ENCODE data around the gene OPRL1.
"Not testable (repeated sequence)": the region's sequence is repeated elsewhere in the genome, so short reads cannot be mapped to it uniquely, and the experiment has no call there.

The OPRL1 gene

DNA sequence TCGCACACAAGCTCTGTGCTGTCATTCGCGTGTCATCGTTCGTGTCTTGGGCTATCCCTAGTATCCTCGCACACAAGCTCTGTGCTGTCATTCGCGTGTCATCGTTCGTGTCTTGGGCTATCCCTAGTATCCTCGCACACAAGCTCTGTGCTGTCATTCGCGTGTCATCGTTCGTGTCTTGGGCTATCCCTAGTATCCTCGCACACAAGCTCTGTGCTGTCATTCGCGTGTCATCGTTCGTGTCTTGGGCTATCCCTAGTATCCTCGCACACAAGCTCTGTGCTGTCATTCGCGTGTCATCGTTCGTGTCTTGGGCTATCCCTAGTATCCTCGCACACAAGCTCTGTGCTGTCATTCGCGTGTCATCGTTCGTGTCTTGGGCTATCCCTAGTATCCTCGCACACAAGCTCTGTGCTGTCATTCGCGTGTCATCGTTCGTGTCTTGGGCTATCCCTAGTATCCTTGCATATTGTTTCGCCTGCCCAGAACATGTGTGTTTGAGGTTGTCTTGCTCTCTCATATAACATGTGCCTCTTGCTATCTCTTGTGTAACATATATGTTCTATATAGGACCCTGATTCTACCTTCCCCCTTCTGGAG lies 7.4 kb downstream of the OPRL1 start:
- DNase-seq (ENCODE audit: low read depth): not testable (repeated sequence)

DNA sequence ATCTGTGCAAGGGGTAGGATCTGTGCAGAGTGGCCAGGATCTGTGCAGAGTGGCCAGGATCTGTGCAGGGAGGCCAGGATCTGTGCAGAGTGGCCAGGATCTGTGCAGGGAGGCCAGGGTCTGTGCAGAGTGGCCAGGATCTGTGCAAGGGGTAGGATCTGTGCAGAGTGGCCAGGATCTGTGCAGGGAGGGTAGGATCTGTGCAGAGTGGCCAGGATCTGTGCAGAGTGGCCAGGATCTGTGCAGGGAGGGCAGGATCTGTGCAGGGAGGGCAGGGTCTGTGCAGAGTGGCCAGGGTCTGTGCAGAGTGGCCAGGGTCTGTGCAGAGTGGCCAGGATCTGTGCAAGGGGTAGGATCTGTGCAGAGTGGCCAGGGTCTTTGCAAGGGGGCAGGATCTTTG lies 8.7 kb downstream of the OPRL1 start:
- not testable (repeated sequence) for DNase-seq (ENCODE audit: low read depth)

DNA sequence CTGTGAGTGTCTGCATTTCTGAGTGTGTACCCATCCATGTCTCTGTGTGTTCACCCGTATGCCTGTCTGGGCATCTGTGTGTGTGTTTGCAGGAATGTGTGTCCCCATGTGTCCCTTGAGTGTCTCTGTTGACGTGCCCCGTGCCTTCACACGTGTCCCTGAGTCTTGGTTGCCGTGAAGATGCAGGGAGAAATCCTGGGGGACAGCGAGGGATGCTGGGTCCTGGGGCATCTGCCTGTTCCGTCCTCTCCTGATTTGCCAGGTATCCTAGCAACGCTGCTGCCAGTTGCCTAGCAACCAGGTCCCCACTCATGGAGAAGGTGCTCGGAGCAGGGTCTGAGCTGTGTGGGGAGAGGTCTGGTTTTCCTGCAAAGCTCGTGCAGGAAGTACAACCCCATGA lies 10.3 kb downstream of the OPRL1 start:
- DNase-seq (ENCODE audit: low read depth): no peak

DNA sequence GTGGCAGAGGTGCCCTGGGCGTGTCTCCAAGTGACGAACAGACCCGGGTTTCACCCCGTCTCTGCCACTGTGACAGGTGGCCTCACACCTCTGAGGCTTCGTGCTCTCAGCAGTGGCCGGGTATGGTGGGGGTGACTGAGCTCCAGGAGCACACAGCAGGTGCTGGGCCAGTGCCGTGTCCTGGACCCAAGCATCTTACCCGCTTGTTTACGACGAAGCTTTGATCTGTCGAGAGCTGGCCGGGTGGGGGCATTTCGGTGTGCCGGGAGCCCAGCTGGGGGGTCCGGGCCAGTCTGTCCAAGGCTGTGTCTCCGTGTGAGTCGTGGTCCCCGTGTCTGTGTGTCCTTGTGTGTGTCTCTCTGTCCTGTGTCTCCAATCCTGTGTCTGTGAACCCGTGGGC lies 11.5 kb downstream of the OPRL1 start:
- no peak for DNase-seq (ENCODE audit: low read depth)

DNA sequence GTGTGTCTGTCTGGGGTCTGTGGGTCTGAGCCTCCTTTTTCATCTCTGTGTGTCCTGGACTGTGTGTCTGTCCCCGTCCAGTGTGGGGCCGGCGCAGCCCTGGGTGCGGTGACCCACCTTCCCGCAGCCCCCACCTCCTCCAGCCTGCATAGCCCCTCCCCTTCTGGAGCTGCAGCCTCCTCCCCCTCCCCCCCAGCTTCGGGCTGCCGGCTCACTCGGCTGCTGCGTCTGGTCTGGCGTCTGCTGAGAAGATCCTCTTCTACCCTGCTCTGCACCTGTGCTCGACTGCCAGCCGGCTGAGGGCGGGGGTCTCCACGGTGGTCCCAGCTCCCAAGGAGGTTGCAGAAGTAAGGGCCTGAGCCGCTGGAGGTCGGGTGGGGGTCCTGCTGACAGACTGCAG lies 11.9 kb downstream of the OPRL1 start:
- DNase-seq (ENCODE audit: low read depth): no peak

DNA sequence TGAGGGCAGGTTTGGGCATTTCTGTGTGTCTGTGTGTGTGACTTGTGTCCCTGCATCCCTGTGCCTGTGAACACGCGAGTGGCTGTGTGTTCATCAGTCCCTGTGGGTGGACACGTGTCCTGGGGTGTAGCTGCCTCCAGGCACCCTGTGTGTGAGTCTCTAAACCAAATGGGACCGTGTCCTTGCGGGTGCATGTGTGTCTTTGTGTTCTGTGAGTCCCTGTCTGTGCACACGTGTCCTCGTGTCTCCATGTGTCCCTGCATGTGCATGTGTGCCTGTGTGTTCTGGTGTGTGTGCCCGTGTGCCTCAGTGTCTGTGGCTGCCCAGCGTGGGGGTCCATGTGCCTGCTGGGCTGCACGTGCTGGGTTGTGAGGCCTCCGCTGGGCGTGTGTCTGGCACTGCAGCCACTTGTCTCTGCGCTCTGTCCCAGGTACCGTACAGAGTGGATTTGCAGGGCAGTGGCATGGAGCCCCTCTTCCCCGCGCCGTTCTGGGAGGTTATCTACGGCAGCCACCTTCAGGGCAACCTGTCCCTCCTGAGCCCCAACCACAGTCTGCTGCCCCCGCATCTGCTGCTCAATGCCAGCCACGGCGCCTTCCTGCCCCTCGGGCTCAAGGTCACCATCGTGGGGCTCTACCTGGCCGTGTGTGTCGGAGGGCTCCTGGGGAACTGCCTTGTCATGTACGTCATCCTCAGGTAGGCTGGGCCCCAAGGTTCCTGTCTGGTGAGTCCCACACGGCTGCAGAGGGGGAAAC lies 12.6 kb downstream of the OPRL1 start:
- DNase-seq (ENCODE audit: low read depth): no peak

DNA sequence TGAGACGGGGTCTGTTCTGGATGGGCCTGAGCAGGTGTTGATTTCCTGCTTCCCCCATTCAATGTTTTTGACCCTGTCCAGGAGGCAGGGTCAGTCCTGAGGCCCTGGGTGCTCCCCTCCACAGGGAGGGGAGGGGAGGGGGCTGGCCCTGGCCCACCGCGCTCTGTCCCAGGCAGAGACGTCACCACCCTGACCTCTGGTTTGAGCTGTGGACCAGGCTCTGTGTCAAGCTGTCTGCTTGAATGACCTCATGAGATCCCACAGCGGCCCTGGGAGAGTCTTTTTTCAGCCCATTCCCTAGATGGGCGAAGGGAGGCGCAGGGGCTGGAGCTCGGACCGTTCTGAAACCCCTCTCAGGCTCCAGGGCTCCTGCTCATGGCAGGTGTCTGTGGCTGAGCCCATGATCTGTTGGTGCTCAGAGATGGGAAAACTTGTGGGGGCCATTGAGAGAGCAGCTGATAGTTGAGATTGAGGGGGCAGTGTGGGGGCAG lies 13.2 kb downstream of the OPRL1 start:
- DNase-seq (ENCODE audit: low read depth): no peak

DNA sequence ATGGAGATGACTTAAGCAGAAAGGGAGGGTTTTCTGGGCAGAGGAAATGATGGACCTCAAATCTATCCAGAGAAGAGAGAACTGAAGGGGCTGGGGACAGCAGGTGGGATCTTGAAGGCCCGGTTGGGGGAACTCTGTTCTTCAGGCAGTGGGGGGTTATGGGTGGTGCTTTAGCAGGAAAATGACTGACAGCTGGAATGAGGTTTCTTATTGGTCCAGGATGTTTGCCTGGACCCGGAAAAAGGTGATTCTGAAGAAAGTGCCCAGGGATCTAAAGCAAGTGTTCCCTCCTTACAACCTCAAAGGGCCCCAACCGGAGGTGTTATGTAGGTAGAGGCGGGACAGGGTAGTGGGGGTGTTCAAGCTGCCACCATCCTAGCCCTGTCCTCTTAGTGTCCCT lies 15.6 kb downstream of the OPRL1 start:
- no peak for DNase-seq (ENCODE audit: low read depth)

DNA sequence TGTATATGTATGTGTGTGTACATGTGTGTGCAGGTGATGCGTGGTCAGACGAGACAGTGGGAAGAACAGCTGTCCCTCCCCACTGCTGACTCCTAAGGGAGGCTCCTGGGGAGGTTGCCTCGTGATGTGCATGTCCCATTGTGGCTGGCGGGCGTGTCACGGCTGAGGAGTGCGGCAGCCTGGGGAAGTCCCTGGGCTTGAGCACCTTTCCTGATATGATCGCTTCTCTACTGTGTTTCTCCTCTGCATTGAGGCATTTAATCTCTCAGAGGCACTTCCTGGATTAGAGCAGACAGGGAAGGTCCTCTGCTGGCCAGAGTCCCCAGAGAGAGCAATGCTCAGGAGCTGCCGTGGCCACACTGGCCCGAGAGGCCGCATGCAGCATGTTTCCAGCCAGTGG lies 16.0 kb downstream of the OPRL1 start:
- no peak for DNase-seq (ENCODE audit: low read depth)

DNA sequence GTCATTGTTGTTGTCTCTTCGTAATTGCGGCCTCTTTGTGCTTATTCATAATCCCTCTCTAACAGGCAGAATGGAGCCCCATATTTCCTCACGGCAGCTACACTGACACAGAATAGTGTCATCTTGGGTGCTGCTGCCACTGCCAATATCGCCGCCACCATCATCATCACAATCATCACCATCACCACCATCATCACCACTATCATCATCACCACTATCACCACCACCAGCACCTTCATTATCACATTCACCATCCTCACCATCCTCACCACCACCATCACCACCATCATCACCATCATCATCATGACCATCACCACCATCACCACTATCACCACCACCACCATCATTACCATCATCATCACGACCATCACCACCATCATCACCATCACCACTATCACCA lies 16.7 kb downstream of the OPRL1 start:
- DNase-seq (ENCODE audit: low read depth): no peak

DNA sequence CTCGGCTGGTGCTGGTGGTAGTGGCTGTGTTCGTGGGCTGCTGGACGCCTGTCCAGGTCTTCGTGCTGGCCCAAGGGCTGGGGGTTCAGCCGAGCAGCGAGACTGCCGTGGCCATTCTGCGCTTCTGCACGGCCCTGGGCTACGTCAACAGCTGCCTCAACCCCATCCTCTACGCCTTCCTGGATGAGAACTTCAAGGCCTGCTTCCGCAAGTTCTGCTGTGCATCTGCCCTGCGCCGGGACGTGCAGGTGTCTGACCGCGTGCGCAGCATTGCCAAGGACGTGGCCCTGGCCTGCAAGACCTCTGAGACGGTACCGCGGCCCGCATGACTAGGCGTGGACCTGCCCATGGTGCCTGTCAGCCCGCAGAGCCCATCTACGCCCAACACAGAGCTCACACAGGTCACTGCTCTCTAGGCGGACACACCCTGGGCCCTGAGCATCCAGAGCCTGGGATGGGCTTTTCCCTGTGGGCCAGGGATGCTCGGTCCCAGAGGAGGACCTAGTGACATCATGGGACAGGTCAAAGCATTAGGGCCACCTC lies 18.7 kb downstream of the OPRL1 start:
- DNase-seq (ENCODE audit: low read depth): no peak

DNA sequence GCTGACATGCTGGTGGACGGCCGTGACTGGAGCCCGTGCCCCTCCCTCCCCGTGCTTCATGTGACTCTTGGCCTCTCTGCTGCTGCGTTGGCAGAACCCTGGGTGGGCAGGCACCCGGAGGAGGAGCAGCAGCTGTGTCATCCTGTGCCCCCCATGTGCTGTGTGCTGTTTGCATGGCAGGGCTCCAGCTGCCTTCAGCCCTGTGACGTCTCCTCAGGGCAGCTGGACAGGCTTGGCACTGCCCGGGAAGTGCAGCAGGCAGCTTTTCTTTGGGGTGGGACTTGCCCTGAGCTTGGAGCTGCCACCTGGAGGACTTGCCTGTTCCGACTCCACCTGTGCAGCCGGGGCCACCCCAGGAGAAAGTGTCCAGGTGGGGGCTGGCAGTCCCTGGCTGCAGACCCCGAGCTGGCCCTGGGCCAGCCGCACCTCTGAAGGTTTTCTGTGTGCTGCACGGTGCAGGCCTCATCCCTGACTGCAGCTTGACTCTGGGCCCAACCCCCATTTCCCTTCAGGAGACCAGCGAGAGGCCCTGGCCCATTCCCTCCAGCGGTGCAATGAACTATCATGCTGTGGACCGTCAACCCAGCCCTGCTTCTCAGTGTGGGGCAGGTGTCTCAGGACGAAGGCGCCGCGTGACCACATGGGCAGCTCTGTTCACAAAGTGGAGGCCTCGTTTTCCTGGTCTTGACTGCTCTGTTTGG lies 19.4 kb downstream of the OPRL1 start:
- no peak for DNase-seq (ENCODE audit: low read depth)

DNA sequence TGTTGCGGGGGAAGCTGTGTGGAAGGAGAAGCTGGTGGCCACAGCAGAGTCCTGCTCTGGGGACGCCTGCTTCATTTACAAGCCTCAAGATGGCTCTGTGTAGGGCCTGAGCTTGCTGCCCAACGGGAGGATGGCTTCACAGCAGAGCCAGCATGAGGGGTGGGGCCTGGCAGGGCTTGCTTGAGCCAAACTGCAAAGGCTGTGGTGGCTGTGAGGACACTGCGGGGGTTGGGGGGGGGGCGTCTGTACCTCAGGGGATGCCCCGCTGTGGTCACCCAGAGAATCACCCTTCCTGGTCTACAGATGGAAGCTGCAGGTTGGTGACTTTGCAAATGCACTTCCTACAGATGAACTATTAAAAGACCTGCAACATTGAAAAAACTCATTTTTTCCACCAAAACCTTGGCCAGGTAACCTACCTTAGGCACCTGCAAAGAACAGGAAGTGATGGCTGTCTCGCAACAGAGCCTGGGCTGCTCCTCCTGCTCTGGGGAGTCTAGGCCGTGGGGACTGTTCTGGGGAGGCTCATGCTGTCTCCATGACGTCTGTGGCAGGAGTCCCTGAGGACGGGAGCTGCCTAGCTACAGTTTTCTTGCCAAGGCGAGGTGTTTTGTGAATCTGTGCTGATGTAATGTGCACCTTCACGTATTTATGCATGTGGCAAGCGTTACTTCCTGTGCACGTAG lies 20.1 kb downstream of the OPRL1 start:
- no peak for DNase-seq (ENCODE audit: low read depth)

DNA sequence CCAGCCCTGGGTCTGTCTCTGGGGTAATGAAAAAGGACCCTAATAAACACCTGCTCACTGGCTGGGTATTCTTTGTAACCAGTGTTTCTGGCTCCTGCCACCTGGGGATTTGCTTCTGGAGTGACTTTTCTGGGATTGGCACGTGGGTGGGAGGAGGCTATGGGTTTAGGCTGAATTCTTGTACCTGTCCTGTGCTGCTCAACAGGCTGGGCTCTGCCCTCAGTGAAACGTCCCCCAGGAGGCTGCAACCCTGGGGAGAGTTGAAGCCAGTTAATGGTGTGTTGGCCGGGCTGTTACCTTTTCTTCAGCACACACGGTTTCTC lies 20.6 kb downstream of the OPRL1 start:
- DNase-seq (ENCODE audit: low read depth): no peak

DNA sequence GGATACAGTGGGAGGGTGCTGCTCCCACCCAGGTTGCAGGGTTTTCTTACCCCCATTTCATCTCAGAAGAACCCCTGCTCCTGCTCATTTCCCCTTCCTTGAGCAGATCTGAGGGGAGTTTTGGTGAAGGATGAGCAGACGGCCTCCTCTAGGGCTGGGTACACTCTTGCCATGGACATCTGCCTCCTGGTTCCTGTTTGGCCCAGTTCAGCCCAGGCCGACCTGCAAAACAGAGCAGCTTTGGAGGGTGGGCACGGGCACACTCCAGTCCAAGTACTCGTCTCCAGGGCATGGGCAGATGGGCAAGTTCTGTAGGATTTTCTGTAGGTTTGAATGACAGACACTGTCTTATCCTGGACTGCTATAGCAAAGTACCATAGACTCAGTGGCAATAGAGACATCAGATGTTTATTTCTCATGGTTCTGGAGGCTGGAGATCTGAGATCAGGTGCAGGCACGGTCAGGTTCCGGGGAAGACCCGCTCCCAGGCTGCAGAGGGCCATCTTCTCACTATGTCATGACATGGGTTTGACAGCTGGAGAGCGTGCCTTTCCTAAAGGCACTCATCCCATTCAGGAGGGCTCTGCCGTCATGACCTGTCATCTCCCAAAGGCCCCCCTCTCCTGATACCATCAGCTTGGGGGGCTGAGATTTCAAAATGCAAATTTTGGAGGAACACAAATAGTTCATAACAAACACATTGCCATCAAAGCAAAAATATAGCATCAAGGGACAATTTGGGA lies 21.2 kb downstream of the OPRL1 start:
- no peak for DNase-seq (ENCODE audit: low read depth)

DNA sequence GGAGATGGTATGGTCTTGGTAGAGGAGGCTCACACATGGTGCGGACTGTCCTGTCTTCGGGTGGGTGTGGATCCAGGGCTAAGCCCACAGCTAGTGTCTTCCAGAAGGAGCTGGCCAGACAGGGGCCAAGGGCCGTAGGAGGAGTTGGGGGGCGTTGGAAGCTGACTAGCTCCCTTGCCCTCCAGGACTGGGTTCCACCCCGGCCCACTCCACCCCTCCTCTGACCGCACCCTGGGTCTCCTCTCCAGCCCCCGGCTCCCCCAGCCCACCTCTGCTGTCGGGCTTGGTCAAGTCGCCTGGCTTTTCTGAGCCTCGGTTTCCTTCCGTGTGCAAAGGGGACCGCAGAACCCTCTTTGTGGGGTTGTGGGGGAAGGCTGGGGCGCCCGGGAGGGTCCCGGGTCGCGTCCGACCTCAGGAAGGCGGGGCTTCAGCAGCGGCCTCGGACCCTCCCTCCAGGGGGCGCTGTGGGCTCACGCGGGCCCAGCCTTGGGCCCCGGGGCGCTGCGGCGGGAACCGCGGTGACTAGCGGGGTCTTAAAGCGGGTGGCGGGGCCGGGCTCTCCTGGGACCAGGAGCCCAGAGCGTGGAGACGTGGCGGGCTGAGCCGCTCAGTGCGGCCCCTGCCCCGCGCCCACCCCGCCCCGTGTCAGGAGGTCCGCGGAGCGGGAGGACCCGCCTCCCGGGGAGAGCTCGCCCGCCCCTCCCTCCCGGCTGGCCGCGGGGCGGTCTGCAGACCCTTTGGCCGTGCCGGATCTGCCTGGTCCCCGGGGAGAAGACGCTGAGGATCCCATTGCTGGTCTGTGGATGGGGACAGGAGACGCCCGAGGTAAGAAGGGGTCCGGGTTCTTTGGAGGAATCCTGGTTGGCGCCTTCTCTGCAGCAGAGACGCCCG lies 22.1 kb downstream of the OPRL1 start:
- DNase-seq (ENCODE audit: low read depth): peak; percentile 52

DNA sequence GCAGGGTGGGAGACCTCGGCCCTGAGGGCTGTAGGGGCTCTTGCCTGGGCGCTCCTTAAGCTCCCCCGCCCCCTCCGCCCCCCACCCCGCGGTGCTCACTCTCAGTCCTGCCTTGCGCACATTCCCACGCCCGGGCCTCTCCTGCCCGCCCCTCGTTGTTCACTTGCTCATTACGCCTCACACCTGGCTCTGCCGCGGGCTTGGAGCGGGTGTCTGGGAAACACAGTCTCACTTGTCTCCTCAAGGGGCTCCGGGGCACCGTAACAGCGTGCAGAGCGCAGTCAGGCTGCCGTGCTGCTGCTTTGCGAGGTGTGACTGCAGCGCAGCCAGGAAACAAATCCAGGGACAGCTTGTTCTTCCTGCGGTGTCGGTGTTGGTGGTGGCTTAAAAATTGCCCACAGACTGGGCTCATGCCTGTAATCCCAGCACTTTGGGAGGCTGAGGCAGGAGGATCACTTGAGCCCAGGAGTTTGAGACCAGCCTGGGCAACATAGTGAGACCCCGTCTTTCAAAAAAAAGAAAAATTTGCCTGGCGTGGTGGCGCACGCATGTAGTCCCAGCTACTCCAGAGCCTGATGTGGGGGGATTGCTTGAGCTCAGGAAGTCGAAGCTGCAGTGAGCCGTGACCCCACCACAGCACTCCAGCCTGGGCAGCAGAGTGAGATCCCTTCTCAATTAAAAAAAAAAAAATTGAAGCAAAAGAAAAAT lies 22.9 kb downstream of the OPRL1 start:
- DNase-seq (ENCODE audit: low read depth): no peak

DNA sequence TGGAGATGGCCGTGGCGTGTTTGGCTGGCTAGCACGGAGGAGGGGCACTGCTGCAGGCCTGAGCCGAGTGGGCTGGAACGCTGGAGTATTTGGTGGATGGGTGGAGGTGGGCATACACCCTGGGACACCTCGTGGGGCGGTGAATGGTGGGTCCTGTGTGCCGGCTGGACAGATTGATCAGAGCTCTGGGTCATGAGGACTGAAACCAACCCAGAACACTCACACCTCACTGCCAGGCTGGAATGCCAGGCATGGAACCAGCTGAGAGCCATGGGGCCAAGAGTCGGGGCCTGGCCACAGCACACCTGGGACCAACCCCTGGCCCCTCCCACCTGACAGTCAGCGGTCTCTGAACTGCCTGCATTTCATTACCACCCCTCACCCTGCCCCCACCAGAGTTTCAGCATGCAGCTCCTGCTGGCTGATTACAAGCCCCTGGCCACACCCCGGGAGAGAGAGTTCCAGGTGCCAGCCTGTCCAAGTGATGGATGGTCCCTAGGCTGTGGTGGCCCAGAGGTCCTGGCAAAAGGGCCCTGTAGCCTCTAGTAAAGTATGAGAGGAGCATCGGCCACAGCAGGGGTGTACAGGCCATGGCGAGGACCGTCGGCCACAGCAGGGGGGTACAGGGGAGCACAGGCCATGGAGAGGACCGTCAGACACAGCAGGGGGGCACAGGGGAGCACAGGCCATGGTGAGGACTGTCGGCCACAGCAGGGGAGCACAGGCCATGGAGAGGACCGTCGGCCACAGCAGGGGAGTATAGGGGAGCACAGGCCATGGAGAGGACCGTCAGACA lies 24.2 kb downstream of the OPRL1 start:
- DNase-seq (ENCODE audit: low read depth): no peak

All from stimulated activated CD8-positive, alpha-beta memory T cell treated with anti-CD3 and anti-CD28 coated beads, Interleukin-4, amount 100 ng/mL, for 24 hours (primary cell).